Ectodermal cell (in vitro differentiated cells): ENCODE measurements around the gene DPEP3.

Experiments used
- H3K27ac ChIP-seq: 2 replicates; pipeline ENCODE4 v1.7.0; 2013; ENCODE audit warnings: mild to moderate bottlenecking, low read depth, low read length; ENCODE audit not compliant: insufficient read depth, poor library complexity, severe bottlenecking
- H3K27me3 ChIP-seq: 2 replicates; pipeline ENCODE4 v1.7.0; 2013; ENCODE audit warnings: mild to moderate bottlenecking, low read length; ENCODE audit not compliant: insufficient read depth, control insufficient read depth, poor library complexity, severe bottlenecking
- H3K36me3 ChIP-seq: one replicate; pipeline ENCODE4 v1.7.0; 2013; ENCODE audit warnings: low read length; ENCODE audit not compliant: control insufficient read depth, insufficient read depth
- H3K4me1 ChIP-seq: one replicate; pipeline ENCODE4 v1.7.0; 2013; ENCODE audit warnings: low read length; ENCODE audit not compliant: control insufficient read depth, insufficient read depth
- H3K4me3 ChIP-seq: 2 replicates; pipeline ENCODE4 v1.7.0; 2013; ENCODE audit warnings: low read depth, low read length, control low read depth; ENCODE audit not compliant: insufficient read depth
- H3K9me3 ChIP-seq: 2 replicates; pipeline ENCODE4 v1.7.0; 2013; ENCODE audit warnings: mild to moderate bottlenecking, low read length, moderate library complexity; ENCODE audit not compliant: control insufficient read depth
- WGBS, 2 experiments: methylation state at CpG; one replicate each; pipeline ENCODE4 v1.1.7; 2013; ENCODE audit warnings: missing lambda C conversion rate in 2 of 2; 5-methylcytosine and 5-hydroxymethylcytosine counted together

DPEP3 gene

GRCh38 chr16:67936880-67937605 is 43.3 kb downstream of the DPEP3 start:
- H3K27ac ChIP-seq = no peak overlapping the region
- 52% methylated on average over 6 of the region's 6 CpGs for WGBS, 2 experiments
- H3K36me3 ChIP-seq = no peaks in the 10 kb centered on the region
- no peaks in the 10 kb centered on the region for H3K9me3 ChIP-seq
- H3K4me3 ChIP-seq = peak overlapping the region; percentile 96
- H3K4me1 ChIP-seq = peaks cover 16% of the 10 kb centered on the region
- H3K27me3 ChIP-seq = no peaks in the 10 kb centered on the region

GRCh38 chr16:67936124-67936879 is 44.0 kb downstream of the DPEP3 start, which contains the start of gene PSMB10:
Gene PSMB10 (minus strand): TSS chr16:67936850. CDS start chr16:67936749, 101 bp downstream.
- Histone ChIP-seq H3K27me3 (no peaks in the 10 kb centered on the region), H3K9me3 (no peaks in the 10 kb centered on the region), H3K27ac (no peak within 1 kb of the TSS), H3K36me3 (no peaks in the 10 kb centered on the region), H3K4me1 (peaks cover 16% of the 10 kb centered on the region), H3K4me3 (peak within 1 kb of the TSS; percentile 96)
- WGBS, 2 experiments = 1% methylated on average over 54 of the region's 54 CpGs

- 0 to 1% methylated on average over 55 of the region's 55 CpGs for WGBS, 2 experiments
Observed at GRCh38 chr16:67935402-67936123, 44.7 kb downstream of the DPEP3 start.

GRCh38 chr16:67935101-67935401 is 45.2 kb downstream of the DPEP3 start:
- no peaks in the 10 kb centered on the region for H3K27me3 ChIP-seq
- H3K27ac ChIP-seq = no peak overlapping the region
- peaks cover 16% of the 10 kb centered on the region for H3K4me1 ChIP-seq
- H3K4me3 ChIP-seq = peak overlapping the region; percentile 96
- WGBS, 2 experiments = 10 to 12% methylated on average over 13 of the region's 13 CpGs
- no peaks in the 10 kb centered on the region for H3K36me3 ChIP-seq
- no peaks in the 10 kb centered on the region for H3K9me3 ChIP-seq

More at GRCh38 chr16:67935402-67936123, 44.7 kb downstream of the DPEP3 start:
- H3K4me1 ChIP-seq = peaks cover 16% of the 10 kb centered on the region
- no peaks in the 10 kb centered on the region for H3K9me3 ChIP-seq
- peak overlapping the region; percentile 96 for H3K4me3 ChIP-seq
- no peaks in the 10 kb centered on the region for H3K27me3 ChIP-seq
- no peak overlapping the region for H3K27ac ChIP-seq
- H3K36me3 ChIP-seq = no peaks in the 10 kb centered on the region

GRCh38 chr16:67934306-67935100 is 45.8 kb downstream of the DPEP3 start:
- Histone ChIP-seq H3K4me3 (peak overlapping the region; percentile 96), H3K27me3 (no peaks in the 10 kb centered on the region), H3K36me3 (no peaks in the 10 kb centered on the region), H3K9me3 (no peaks in the 10 kb centered on the region), H3K27ac (no peak overlapping the region), H3K4me1 (peaks cover 16% of the 10 kb centered on the region)
- 73 to 74% methylated on average over 13 of the region's 13 CpGs for WGBS, 2 experiments

GRCh38 chr16:67933805-67934204 is 46.5 kb downstream of the DPEP3 start:
- Histone ChIP-seq H3K4me1 (peaks cover 16% of the 10 kb centered on the region), H3K27ac (no peak overlapping the region), H3K36me3 (no peaks in the 10 kb centered on the region), H3K4me3 (no peak overlapping the region), H3K27me3 (no peaks in the 10 kb centered on the region), H3K9me3 (no peaks in the 10 kb centered on the region)
- WGBS, 2 experiments = 95% methylated on average over 7 of the region's 7 CpGs

GRCh38 chr16:67932462-67932840 is 47.8 kb downstream of the DPEP3 start:
- Histone ChIP-seq H3K4me3 (no peak overlapping the region), H3K27me3 (no peaks in the 10 kb centered on the region), H3K36me3 (no peaks in the 10 kb centered on the region), H3K9me3 (no peaks in the 10 kb centered on the region), H3K4me1 (peaks cover 15% of the 10 kb centered on the region), H3K27ac (no peak overlapping the region)
- 94 to 97% methylated on average over 4 of the region's 4 CpGs for WGBS, 2 experiments

GRCh38 chr16:67931712-67932461 is 48.4 kb downstream of the DPEP3 start, which contains the start of gene CTRL:
Gene CTRL (minus strand): TSS chr16:67931862. CDS start chr16:67931852, 10 bp downstream.
- 91% methylated on average over 15 of the region's 15 CpGs for WGBS, 2 experiments
- Histone ChIP-seq H3K36me3 (no peaks in the 10 kb centered on the region), H3K4me3 (no peak within 1 kb of the TSS)

GRCh38 chr16:67930678-67931211 is 49.6 kb downstream of the DPEP3 start:
- WGBS, 2 experiments = 94 to 95% methylated on average over 17 of the region's 17 CpGs
- Histone ChIP-seq H3K36me3 (no peaks in the 10 kb centered on the region), H3K27me3 (no peaks in the 10 kb centered on the region), H3K9me3 (no peaks in the 10 kb centered on the region), H3K4me3 (no peak overlapping the region), H3K4me1 (peaks cover 8% of the 10 kb centered on the region), H3K27ac (no peak overlapping the region)

More at GRCh38 chr16:67931712-67932461, 48.4 kb downstream of the DPEP3 start, which contains the start of gene CTRL:
- Histone ChIP-seq H3K4me1 (peaks cover 9% of the 10 kb centered on the region), H3K27me3 (no peaks in the 10 kb centered on the region), H3K9me3 (no peaks in the 10 kb centered on the region), H3K27ac (no peak within 1 kb of the TSS)
